SU-DHL-6 (cell line): ENCODE results near the gene LAMC3.

Source experiments
- CTCF ChIP-seq: fragments of 200-600 bp; sonication (generic); IDR thresholded peaks from one replicate; pipeline ENCODE4 v1.5.1; 2017; ENCODE audit warnings: antibody characterized with exemption, mild to moderate bottlenecking, low read length, moderate library complexity; ENCODE audit not compliant: insufficient read depth, poor library complexity, severe bottlenecking
- EZH2phosphoT487 ChIP-seq: fragments of 200-600 bp; sonication (generic), shearing (Covaris generic); conservative IDR thresholded peaks from 2 replicates; pipeline ENCODE4 v1.6.1; 2018; ENCODE audit warnings: mild to moderate bottlenecking, antibody characterized with exemption, low read length, moderate library complexity, mixed read lengths

- TF ChIP-seq CTCF (no peak), EZH2phosphoT487 (no peak)
These were observed 131.1 kb downstream of the LAMC3 start for GRCh38 chr9:131140112-131140511.
